GM23338 (cell line): ENCODE data around the gene RAB4A. TPM values are rescaled to one million over a fixed set of nuclear protein-coding genes. Genes with fewer than 3 reads are reported as not detected.

Experiments used
- ATAC-seq: fragments of 200-7000 bp; cut with Tn5 transposase; 3 replicates; pipeline ENCODE4 v1.9.1; 2020
- DNase-seq: peaks from one replicate; pipeline ENCODE4 v3.0.0-alpha.2; 2015; ENCODE audit warnings: low spot score
- H2AFZ ChIP-seq: fragments of 200-600 bp; sonication (generic); 2 replicates; pipeline ENCODE4 v1.8.0; 2016; ENCODE audit warnings: antibody characterized with exemption, mild to moderate bottlenecking, moderate library complexity
- H3F3A ChIP-seq: fragments of 200-600 bp; sonication (generic); replicated peaks from 2 replicates; pipeline ENCODE4 v1.8.0; 2017; ENCODE audit warnings: antibody characterized with exemption, mixed run types, low read depth
- H3K27ac ChIP-seq: fragments of 200-600 bp; sonication (generic); 2 replicates; pipeline ENCODE4 v1.6.1; 2016; ENCODE audit warnings: low read depth
- H3K27me3 ChIP-seq: fragments of 200-600 bp; sonication (generic); 2 replicates; pipeline ENCODE4 v1.8.0; 2016; ENCODE audit warnings: mild to moderate bottlenecking, mixed run types, moderate library complexity; ENCODE audit not compliant: insufficient read depth
- H3K36me3 ChIP-seq: fragments of 200-600 bp; sonication (generic); 2 replicates; pipeline ENCODE4 v1.8.0; 2016; ENCODE audit warnings: mild to moderate bottlenecking; ENCODE audit not compliant: insufficient read depth
- H3K4me1 ChIP-seq: fragments of 200-600 bp; sonication (generic); 2 replicates; pipeline ENCODE4 v1.8.0; 2016; ENCODE audit warnings: mild to moderate bottlenecking, moderate library complexity; ENCODE audit not compliant: insufficient read depth
- H3K4me2 ChIP-seq: fragments of 200-600 bp; sonication (generic); 2 replicates; pipeline ENCODE4 v1.7.1; 2017; ENCODE audit warnings: mixed run types
- H3K4me3 ChIP-seq: fragments of 200-600 bp; sonication (generic); 2 replicates; pipeline ENCODE4 v1.6.1; 2016; ENCODE audit warnings: mixed run types
- H3K79me2 ChIP-seq: fragments of 200-600 bp; sonication (generic); replicated peaks from 2 replicates; pipeline ENCODE4 v1.8.0; 2017; ENCODE audit warnings: mild to moderate bottlenecking; ENCODE audit not compliant: insufficient read depth
- H3K9me2 ChIP-seq: fragments of 200-600 bp; sonication (generic); 2 replicates; pipeline ENCODE4 v1.8.0; 2017; ENCODE audit not compliant: insufficient read depth
- H4K20me1 ChIP-seq: fragments of 200-600 bp; sonication (generic); replicated peaks from 2 replicates; pipeline ENCODE4 v1.8.0; 2017; ENCODE audit warnings: mild to moderate bottlenecking; ENCODE audit not compliant: insufficient read depth
- H3K27ac Mint-ChIP-seq: 2 replicates; pipeline ENCODE4 v1.8.0; 2020; ENCODE audit warnings: inconsistent platforms, mild to moderate bottlenecking, moderate library complexity, mixed read lengths
- H3K27me3 Mint-ChIP-seq: 3 replicates; pipeline ENCODE4 v1.8.0; 2022; ENCODE audit warnings: low read depth, mild to moderate bottlenecking, moderate library complexity, mixed read lengths, inconsistent platforms; ENCODE audit not compliant: insufficient read depth, poor library complexity
- H3K36me3 Mint-ChIP-seq: 3 replicates; pipeline ENCODE4 v1.8.0; 2021; ENCODE audit warnings: low read depth, mild to moderate bottlenecking, inconsistent platforms, moderate library complexity, mixed read lengths
- H3K4me1 Mint-ChIP-seq: 3 replicates; pipeline ENCODE4 v1.8.0; 2020; ENCODE audit warnings: mild to moderate bottlenecking, inconsistent platforms, mixed read lengths
- H3K4me3 Mint-ChIP-seq: 3 replicates; pipeline ENCODE4 v1.8.0; 2021; ENCODE audit warnings: moderate library complexity, mild to moderate bottlenecking, inconsistent platforms, mixed read lengths
- H3K9me3 Mint-ChIP-seq: 3 replicates; pipeline ENCODE4 v1.8.0; 2020; ENCODE audit warnings: moderate library complexity, mild to moderate bottlenecking, inconsistent platforms, mixed read lengths
- ZNF114 ChIP-seq: fragments of 250-450 bp; sonication (Bioruptor Pico); IDR thresholded peaks from 2 replicates; pipeline ENCODE4 v1.5.0; 2020; ENCODE audit warnings: mild to moderate bottlenecking, moderate library complexity
- ZNF462 ChIP-seq: fragments of 250-450 bp; sonication (Bioruptor Pico); IDR thresholded peaks from 2 replicates; pipeline ENCODE4 v1.5.0; 2020; ENCODE audit warnings: mild to moderate bottlenecking, moderate library complexity
- polyA plus RNA-seq: library from polyadenylated mRNA; unstranded; fragments of >200 nt; fragmentation: Nextera tagmentation; extraction: Ambion mirVana; gene quantifications from 2 replicates; pipeline ENCODE4 v1.2.1, GENCODE V29; 2016
- total RNA-seq: library from RNA; depleted of rRNA; stranded (reverse); fragments of >200 nt; shearing (Covaris generic); gene quantifications from 2 replicates; pipeline ENCODE4 v1.2.3, GENCODE V29; 2014
- TF ChIP-seq, protein P1 (sequence below), 2 experiments: fragments of 200-600 bp in 1 of 2; sonication (generic) in 1 of 2; conservative IDR thresholded peaks; 2 replicates each; pipeline versions ENCODE4 v1.5.1 to v1.6.1; 2016 to 2017; ENCODE audit warnings: antibody characterized with exemption in 2 of 2, low read depth in 2 of 2, mild to moderate bottlenecking in 2 of 2, moderate library complexity in 1 of 2

RAB4A gene
- total and polyA plus RNA-seq, 2 experiments from 2014 or later: 37.5 to 50.8 TPM

GRCh38 chr1:229260297-229260696 lies 10.6 kb upstream of the RAB4A start:
- Mint-ChIP-seq H3K4me3 (no peak overlapping the region), H3K27ac (no peak overlapping the region), H3K9me3 (peaks cover 3% of the 10 kb centered on the region; the same call in 2 of the 3 replicates), H3K27me3 (peaks cover 2% of the 10 kb centered on the region), H3K36me3 (peaks cover 3% of the 10 kb centered on the region; the same call in 1 of the 3 replicates), H3K4me1 (peaks cover 22% of the 10 kb centered on the region)
- Histone ChIP-seq H3K4me2 (no peak overlapping the region), H3K4me3 (no peak overlapping the region), H3F3A (no peaks in the 10 kb centered on the region), H3K79me2 (no peaks in the 10 kb centered on the region), H2AFZ (0 out of 2 replicates have a peak overlapping the region, but pooled peaks have one; percentile 69), H3K36me3 (no peaks in the 10 kb centered on the region), H3K4me1 (peaks cover 15% of the 10 kb centered on the region), H3K27ac (no peak overlapping the region), H4K20me1 (no peaks in the 10 kb centered on the region), H3K9me2 (no peaks in the 10 kb centered on the region), H3K27me3 (no peaks in the 10 kb centered on the region)
- DNase-seq: no peak
- no peak for ATAC-seq
- no peak for TF ChIP-seq ZNF114
- TF ChIP-seq ZNF462 (CRISPR knock-in tag): no peak

DNA sequence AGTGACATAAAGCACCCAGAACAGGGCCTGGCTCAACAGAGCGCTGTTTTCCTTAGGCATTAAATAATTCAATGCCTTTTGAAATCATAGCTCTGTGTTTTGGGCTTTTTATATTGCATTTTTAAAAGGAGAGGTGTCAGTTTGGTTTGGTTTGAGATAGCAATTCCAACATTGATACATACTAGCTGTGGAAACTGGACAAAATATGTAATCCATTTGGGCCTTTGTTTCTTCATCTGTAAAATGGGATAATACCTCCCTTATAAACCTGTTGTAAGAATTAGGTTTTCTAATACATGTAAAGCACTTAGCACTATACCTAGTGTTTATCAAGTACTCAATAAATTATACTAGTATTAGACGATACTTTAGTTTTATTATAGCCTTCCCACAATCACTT lies 8.7 kb upstream of the RAB4A start:
- Histone ChIP-seq H3K9me2 (no peaks in the 10 kb centered on the region), H3K4me1 (peaks cover 8% of the 10 kb centered on the region), H3F3A (no peaks in the 10 kb centered on the region), H3K36me3 (no peaks in the 10 kb centered on the region), H3K27me3 (no peaks in the 10 kb centered on the region), H3K4me2 (no peak overlapping the region), H4K20me1 (no peaks in the 10 kb centered on the region), H3K4me3 (no peak overlapping the region), H3K79me2 (no peaks in the 10 kb centered on the region), H3K27ac (no peak overlapping the region), H2AFZ (no peak overlapping the region)
- Mint-ChIP-seq H3K27ac (no peak overlapping the region), H3K9me3 (peaks cover 6% of the 10 kb centered on the region; the same call in 2 of the 3 replicates), H3K27me3 (no peaks in the 10 kb centered on the region), H3K36me3 (peaks cover 5% of the 10 kb centered on the region; the same call in 2 of the 3 replicates), H3K4me1 (peaks cover 14% of the 10 kb centered on the region), H3K4me3 (no peak overlapping the region)
- no peak for DNase-seq
- TF ChIP-seq, protein P1, sequence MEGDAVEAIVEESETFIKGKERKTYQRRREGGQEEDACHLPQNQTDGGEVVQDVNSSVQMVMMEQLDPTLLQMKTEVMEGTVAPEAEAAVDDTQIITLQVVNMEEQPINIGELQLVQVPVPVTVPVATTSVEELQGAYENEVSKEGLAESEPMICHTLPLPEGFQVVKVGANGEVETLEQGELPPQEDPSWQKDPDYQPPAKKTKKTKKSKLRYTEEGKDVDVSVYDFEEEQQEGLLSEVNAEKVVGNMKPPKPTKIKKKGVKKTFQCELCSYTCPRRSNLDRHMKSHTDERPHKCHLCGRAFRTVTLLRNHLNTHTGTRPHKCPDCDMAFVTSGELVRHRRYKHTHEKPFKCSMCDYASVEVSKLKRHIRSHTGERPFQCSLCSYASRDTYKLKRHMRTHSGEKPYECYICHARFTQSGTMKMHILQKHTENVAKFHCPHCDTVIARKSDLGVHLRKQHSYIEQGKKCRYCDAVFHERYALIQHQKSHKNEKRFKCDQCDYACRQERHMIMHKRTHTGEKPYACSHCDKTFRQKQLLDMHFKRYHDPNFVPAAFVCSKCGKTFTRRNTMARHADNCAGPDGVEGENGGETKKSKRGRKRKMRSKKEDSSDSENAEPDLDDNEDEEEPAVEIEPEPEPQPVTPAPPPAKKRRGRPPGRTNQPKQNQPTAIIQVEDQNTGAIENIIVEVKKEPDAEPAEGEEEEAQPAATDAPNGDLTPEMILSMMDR (conservative IDR thresholded peaks at IDR 0.05; ENCODE audit: low read depth in 2 of 2): no peak
- no peak for ATAC-seq
